NCI-H226 (cell line): Measurements from ENCODE around the gene AHNAK.
A peak's percentile ranks its signal among the peaks of the same experiment; 100 is the strongest.

Experiments used
- DNase-seq: peaks from one replicate; pipeline ENCODE4 v3.0.0-alpha.2; 2015

The AHNAK gene

GRCh38 chr11:62516736-62517371, 29.8 kb downstream of the AHNAK start:
- no peak for DNase-seq

DNA sequence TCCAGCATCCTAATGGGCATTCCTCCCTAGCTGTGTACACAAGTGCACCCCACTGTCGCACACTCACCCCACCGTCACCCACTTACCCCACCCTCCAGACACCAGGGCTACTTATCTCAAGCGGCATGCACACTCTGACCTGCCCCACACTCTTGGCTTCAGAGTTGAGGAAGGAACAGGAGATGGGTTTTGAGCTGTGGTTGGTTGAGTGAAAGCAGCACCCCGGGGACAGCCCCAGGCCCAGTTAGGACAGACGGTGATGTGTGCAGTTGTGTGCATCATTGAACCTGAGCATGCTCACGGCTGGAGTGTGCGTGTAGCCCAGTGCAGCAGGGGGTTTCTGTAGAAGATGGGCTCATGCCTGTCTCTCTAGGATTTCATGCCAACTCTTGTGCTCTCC, 32.5 kb downstream of the AHNAK start:
- DNase-seq: no peak

- no peak for DNase-seq
These were observed 33.0 kb downstream of the AHNAK start for GRCh38 chr11:62513626-62514025.

GRCh38 chr11:62512961-62513360, 33.6 kb downstream of the AHNAK start:
- DNase-seq: no peak

GRCh38 chr11:62508336-62509058, 38.1 kb downstream of the AHNAK start:
- DNase-seq: peak; percentile 57

DNA sequence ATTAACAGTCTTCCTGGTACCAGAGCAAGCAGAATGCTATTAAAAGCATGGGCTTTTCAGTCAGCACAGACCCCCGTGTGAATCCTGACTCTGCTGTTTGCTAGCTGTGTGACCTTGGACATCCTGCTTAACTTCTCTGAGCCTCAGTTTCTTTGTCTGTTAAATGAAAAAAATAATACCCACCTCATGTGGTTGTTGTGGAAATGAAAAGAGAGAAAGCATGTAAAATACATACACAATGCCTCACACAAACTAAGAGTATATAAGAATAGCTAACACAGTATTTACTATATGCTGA, 39.5 kb downstream of the AHNAK start:
- DNase-seq: no peak

- no peak for DNase-seq
These were observed 40.0 kb downstream of the AHNAK start for GRCh38 chr11:62506413-62507124.

DNA sequence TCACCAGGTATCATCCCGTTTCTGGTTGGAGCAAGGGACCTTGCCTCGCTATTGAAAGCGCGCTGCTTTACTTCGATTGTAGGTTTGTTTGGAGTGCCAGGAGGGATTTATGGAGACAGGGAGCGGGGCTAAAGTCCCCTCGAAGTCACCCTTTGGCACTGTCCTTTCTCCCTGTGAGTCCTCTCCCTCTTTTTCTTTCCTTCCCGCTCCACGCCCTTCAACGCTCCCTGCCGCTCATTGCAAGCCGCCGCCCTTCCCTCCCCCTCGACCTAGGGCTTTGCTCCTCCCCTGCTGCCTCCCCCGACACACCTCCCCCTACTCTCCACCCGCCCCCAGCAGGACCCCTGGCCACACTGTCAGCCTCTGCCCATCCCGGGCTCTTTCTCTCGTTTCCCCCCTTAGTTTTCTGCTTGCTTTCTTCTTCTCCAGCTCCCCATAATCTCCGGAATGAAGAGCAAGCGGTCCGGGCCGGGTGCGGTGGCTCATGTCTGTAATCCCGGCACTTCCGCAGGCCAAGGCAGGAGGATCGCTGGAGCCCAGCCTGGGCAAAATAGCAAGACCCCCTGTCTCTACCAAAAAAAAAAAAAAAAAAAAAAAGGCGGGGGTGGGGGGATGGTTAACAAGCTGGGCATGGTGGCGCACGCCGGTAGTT, 41.0 kb downstream of the AHNAK start:
- DNase-seq: no peak

- DNase-seq: no peak
These were observed 41.6 kb downstream of the AHNAK start for GRCh38 chr11:62505059-62505439.

GRCh38 chr11:62504158-62504973, 42.2 kb downstream of the AHNAK start:
- no peak for DNase-seq

DNA sequence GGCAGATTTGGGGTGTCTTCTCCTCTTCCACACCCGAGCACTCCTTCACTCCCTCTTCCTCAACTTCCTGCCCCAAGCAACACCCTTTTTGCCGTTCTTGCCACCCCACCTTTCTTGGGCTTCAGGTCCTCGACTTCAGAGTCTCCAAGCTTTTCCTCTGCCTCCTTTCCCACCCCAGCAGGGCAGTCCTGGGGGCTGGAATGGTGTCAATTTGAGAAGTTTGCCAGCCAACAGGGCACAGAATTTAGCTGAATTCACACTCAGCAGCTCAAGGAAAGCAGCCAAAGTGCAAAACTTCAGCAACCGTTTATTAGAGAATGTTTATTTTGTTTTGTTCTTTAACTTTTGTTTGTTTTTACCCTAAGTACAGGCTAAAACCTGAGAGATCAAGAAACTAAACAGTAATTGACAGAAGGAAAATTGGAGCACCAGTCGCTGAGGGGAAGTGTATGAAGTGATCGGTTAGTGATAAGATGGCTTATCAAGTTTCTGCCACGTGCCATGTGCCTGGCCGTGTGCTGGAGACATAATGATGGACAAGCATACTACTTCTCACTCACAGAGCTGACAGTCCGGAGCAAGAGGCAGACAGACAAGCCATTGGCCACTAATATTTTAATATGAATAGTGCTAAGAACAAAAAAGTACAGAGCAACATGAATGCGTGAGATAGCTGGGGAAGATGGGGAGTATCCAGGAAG, 44.4 kb downstream of the AHNAK start:
- no peak for DNase-seq

GRCh38 chr11:62501432-62501891, 45.1 kb downstream of the AHNAK start:
- DNase-seq: no peak

- DNase-seq: no peak
These were observed 46.0 kb downstream of the AHNAK start for GRCh38 chr11:62500650-62501030.

DNA sequence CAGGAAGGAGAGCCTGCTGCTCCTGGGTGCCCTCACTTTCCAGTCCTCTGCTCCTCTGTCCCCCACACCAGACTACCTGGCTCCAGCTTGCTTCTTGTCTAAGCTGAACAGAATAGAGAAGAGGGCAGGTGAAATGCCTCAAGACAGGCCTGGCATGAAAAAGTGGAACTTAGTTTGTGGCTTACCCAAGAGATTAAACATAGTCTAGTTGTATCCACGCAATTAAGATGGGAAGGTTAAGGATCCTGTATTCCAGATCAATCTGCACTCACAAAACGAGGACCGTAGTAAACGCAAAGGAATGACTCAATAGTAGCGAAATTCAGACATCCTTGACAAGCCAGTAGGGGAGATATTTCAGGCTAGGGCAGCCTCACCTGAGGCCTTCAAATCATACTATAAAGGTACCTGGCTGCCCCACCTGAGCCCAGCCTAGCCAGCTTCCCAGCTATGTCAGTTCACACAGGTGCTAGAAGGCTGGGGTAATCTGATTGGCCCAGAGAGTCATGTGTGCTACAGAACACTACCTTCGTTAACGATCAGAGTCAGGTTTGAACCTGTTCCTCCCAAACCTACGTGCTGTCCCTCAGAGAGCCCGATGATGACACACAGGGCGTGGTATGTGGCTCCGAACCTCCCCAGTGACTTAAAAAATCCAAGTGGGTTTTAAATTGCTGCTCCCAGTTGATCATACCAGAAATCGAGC, 46.5 kb downstream of the AHNAK start:
- no peak for DNase-seq

DNA sequence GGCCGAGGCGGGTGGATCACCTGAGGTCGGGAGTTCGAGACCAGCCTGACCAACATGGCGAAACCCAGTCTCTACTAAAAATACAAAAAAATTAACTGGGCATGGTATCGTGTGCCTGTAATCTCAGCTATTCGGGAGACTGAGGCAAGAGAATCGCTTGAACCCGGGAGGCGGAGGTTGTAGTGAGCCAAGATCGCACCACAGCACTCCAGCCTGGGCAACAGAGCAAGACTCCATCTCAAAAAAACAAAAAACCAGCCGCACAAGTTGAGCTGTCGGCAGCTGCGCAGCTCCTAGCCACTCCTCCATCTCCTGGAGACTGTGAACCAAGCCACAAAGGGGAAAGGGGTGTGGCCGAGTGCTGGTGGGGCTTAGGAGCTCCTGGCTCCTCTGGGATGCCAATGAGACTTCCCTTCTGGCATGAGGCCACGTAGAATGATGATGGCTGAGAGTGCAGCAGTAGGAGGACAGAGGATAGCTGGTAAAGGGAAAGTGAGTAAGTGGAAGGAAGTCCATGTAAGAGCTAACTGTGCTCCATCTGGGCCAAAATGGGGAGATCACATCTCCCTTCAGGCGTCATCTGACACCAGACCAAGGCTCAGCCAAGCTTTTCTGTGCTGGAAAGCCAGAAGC, 47.2 kb downstream of the AHNAK start:
- peak; percentile 81 for DNase-seq

DNA sequence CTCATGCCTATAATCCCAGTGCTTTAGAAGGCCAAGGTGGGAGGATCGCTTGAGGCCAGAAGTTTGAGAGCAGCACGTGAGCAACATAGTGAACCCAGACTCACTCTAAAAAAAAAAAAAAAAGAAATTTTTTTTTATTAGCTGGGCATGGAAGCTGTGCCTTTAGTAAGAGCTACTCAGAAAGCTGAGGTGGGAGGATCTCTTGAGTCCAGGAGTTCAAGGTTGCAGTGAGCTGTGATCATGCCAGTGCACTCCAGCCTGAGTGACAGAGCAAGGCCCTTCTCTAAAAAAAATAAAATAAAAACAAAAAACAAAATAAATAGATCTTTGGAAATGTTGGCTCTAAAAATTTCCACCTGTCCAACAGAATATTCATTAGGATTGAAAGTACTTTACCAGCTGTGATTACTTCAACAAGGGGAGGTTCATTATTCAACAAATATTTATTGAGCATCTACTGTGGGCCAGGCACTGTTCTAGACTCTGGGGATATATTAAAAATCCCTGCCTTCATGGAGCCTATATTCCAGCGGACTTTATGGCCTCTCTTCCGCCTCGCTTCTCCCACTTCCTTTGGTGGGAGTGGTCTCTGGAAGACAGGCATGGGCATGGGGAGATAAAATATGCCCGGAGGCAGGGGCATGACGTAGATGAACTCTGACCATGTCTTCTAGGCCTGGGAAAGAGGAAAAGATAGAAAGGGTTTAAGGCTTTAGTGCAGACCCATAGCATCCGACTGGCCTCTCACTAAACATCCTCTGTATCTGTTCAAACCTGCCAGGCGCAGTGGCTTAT, 47.9 kb downstream of the AHNAK start:
- no peak for DNase-seq

GRCh38 chr11:62498031-62498430, 48.6 kb downstream of the AHNAK start:
- DNase-seq: no peak

DNA sequence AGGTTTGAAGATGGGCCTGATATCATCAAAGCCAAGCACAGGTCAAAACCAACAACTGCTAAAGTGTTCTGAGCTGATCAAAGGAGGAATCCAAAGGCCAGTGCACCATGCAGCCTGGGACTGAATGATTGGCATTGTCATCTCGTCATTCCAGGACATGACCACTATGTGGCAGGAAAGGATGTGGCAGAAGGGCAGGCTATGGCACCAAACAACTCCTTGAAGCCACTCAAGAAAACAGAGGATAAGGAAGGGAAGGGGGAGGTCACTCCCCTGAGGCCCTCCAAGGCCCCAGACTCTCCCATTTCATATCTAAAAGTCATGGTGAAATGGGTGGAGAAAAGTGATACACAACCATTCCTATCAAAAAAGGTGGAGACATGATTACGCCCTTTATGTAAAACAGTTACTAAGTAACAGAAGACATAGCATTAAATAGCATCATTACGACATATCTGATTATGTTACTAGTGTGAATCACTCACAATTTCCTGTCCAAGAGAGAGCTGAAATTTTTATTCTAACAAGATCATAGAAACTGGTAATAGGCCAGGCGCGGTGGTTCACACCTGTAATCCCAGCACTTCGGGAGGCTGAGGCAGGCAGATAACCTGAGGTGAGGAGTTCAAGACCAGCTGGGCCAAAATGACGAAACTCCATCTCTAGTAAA, 49.3 kb downstream of the AHNAK start:
- DNase-seq: peak; percentile 85

GRCh38 chr11:62496676-62497075, 49.9 kb downstream of the AHNAK start:
- DNase-seq: no peak

- DNase-seq: no peak
These were observed 52.4 kb downstream of the AHNAK start for GRCh38 chr11:62494246-62494645.
